AG04450 (cell line): ENCODE measurements around the gene TUBA3E. TPM values are rescaled to one million over a fixed set of nuclear protein-coding genes. Genes with fewer than 3 reads are reported as not detected.
"Not testable (repeated sequence)": the region's sequence is repeated elsewhere in the genome, so short reads cannot be mapped to it uniquely, and the experiment has no call there.

Source experiments
- CTCF ChIA-PET: fragments of 300-600, 350-600 bp; formaldehyde crosslinking; extraction: SDS; loops from one replicate; lab custom pipeline; 2022; ENCODE audit warnings: antibody characterized with exemption, inconsistent platforms; lab: Charles Lee
- POLR2A ChIA-PET: fragments of 350-600 bp; formaldehyde crosslinking; extraction: SDS; loops from one replicate; lab custom pipeline; 2021; ENCODE audit warnings: antibody characterized with exemption, inconsistent platforms; lab: Yijun Ruan, JAX
- DNase-seq: peaks from one replicate; pipeline ENCODE4 v3.0.0-alpha.2; 2011; ENCODE audit warnings: low read depth, low spot score
- H3K27ac ChIP-seq: one replicate; pipeline ENCODE4 v1.5.1; 2012; ENCODE audit warnings: low read depth, low read length, control low read depth
- H3K27me3 ChIP-seq: one replicate; pipeline ENCODE4 v1.6.0; 2012; ENCODE audit warnings: low read length; ENCODE audit not compliant: control insufficient read depth, insufficient read depth
- H3K4me3 ChIP-seq: 2 replicates; pipeline ENCODE4 v1.5.1; 2011; ENCODE audit warnings: mild to moderate bottlenecking, low read depth, low read length, control low read depth
- H3K9me3 ChIP-seq: 2 replicates; pipeline ENCODE4 v1.5.1; 2012; ENCODE audit warnings: low read length; ENCODE audit not compliant: control insufficient read depth, insufficient read depth
- polyA minus RNA-seq: library from RNA; depleted of rRNA, polyadenylated mRNA; stranded (reverse); fragments of >200 nt; gene quantifications from 2 replicates; pipeline ENCODE4 v1.2.3, GENCODE V29; 2011; rRNA and poly(A)+ RNA removed
- polyA plus RNA-seq: library from polyadenylated mRNA; depleted of rRNA; stranded (reverse); fragments of >200 nt; gene quantifications from 2 replicates; pipeline ENCODE4 v1.2.3, GENCODE V29; 2011; rRNA removed
- TF ChIP-seq, protein P1 (sequence below): IDR thresholded peaks from 2 replicates; pipeline ENCODE4 v1.5.1; 2011; ENCODE audit warnings: low read depth, low read length, control low read depth, inconsistent platforms

Gene TUBA3E
- polyA plus RNA-seq (not detected in 2 replicates), polyA minus RNA-seq (not detected in 2 replicates)

DNA sequence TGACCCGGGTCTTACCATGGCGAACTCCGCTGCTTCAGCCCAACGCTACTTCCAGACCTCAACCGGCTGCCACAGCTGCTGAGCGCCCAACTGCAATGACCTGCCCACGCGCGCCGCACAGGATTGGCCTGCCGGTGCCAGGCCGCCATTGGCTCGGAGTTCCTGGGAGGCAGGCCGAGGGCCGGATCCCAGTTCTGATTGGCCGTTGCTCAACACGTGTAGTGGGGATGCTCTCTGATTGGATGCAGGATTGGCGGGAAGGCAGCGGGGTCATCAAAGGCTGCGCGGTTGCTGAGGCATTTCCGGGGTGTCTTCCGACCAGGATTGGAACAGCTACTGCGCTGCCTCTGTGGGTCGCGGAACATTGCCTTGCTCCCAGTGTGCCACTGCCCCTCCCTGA, at the start of gene TUBA3E:
Gene TUBA3E (minus strand): TSS at position 97 of the 400 bp plus-strand sequence. CDS start 79 bp downstream, at position 18.
- ChIA-PET CTCF (no interaction called here), POLR2A (no interaction called here)
- Histone ChIP-seq H3K9me3 (no peaks in the 10 kb centered on the region; the same call in 1 of the 2 replicates), H3K4me3 (no peak within 1 kb of the TSS), H3K27me3 (no peaks in the 10 kb centered on the region), H3K27ac (no peak within 1 kb of the TSS)
- no peak for DNase-seq
- TF ChIP-seq, protein P1, sequence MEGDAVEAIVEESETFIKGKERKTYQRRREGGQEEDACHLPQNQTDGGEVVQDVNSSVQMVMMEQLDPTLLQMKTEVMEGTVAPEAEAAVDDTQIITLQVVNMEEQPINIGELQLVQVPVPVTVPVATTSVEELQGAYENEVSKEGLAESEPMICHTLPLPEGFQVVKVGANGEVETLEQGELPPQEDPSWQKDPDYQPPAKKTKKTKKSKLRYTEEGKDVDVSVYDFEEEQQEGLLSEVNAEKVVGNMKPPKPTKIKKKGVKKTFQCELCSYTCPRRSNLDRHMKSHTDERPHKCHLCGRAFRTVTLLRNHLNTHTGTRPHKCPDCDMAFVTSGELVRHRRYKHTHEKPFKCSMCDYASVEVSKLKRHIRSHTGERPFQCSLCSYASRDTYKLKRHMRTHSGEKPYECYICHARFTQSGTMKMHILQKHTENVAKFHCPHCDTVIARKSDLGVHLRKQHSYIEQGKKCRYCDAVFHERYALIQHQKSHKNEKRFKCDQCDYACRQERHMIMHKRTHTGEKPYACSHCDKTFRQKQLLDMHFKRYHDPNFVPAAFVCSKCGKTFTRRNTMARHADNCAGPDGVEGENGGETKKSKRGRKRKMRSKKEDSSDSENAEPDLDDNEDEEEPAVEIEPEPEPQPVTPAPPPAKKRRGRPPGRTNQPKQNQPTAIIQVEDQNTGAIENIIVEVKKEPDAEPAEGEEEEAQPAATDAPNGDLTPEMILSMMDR: no peak

DNA sequence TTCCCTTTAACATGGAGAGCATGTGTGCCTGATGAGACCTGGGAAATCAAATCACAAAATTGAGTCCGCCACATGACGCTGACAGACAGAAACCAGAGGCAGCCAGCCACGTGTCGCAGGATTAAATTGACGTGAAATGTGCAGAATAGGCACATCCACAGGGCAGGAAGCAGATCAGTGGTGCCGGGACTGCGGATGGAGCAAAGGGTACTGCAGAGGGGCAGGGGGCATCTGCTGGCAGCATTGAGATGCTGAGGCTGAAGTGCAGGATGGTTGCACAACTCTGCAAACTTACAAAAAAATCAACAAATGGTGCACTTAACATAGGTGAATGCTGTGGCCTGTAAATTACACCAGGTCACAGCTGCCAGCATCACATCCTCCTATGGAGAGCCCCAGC, 48.2 kb upstream of the TUBA3E start:
- peaks cover 4% of the 10 kb centered on the region for H3K27me3 ChIP-seq
- H3K4me3 ChIP-seq: no peak overlapping the region
- no peak overlapping the region for H3K27ac ChIP-seq
- CTCF ChIA-PET: no interaction called here
- DNase-seq: no peak
- TF ChIP-seq, protein P1: no peak
- H3K9me3 ChIP-seq: no peaks in the 10 kb centered on the region
- POLR2A ChIA-PET: no interaction called here

DNA sequence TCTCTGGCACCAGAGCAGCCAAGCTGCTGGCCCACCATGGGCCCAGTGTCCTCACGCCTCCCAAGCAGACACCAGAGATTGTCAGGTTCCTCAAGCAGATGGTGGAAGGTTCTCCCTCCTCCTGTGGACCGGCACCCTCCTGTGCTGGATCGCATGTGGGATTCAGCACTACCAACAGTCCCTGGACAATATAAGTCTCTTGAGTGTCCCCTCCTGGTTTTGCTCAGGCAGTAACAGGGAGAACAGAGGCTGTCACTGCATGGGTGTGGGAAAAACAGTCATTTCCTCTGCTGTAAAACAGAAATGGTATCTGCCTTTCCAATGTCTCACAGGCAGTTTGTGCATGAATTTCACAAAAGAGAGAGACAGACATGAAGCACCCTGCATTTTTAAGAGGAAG, 47.7 kb upstream of the TUBA3E start:
- TF ChIP-seq, protein P1: no peak
- DNase-seq: no peak
- ChIA-PET POLR2A (no interaction called here), CTCF (no interaction called here)
- Histone ChIP-seq H3K27ac (no peak overlapping the region), H3K9me3 (no peaks in the 10 kb centered on the region), H3K27me3 (peaks cover 4% of the 10 kb centered on the region), H3K4me3 (no peak overlapping the region)

GRCh38 chr2:130243359-130243758, 45.1 kb upstream of the TUBA3E start:
- Histone ChIP-seq H3K27me3 (peaks cover 4% of the 10 kb centered on the region), H3K9me3 (no peaks in the 10 kb centered on the region), H3K27ac (no peak overlapping the region), H3K4me3 (no peak overlapping the region)
- ChIA-PET POLR2A (no interaction called here), CTCF (no interaction called here)
- TF ChIP-seq, protein P1: no peak
- no peak for DNase-seq

DNA sequence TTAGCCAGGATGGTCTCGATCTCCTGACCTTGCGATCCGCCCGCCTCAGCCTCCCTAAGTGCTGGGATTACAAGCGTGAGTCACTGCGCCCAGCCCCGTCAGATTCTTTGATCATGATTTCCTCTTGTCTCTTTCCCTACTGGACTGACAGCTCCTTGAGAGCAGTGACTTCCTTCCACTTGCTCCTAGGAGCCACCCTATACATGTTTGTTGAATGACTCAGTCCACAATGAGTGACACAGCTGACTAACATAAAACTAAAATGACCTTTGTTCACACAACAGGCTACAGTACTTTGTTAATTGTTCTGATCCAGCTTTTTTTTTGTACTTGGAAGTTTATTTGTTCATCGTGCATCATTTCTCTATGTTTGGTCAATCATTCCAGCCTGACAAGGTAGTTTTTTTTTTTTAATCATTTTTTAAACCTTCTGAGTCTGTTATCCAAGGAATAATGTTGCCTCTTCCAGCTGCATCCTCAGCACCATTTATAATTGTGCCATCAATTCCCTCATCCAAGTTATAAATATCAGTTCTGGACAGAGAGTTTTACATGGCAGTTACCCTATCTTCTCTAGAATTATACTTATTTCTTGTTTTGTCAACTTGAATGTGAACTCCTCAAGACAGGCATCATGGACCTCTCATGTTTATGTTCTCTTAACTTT, 42.9 kb upstream of the TUBA3E start:
- no peak for DNase-seq
- Histone ChIP-seq H3K27ac (no peak overlapping the region), H3K27me3 (no peaks in the 10 kb centered on the region), H3K4me3 (no peak overlapping the region), H3K9me3 (no peaks in the 10 kb centered on the region)
- TF ChIP-seq, protein P1: no peak
- ChIA-PET POLR2A (no interaction called here), CTCF (no interaction called here)

DNA sequence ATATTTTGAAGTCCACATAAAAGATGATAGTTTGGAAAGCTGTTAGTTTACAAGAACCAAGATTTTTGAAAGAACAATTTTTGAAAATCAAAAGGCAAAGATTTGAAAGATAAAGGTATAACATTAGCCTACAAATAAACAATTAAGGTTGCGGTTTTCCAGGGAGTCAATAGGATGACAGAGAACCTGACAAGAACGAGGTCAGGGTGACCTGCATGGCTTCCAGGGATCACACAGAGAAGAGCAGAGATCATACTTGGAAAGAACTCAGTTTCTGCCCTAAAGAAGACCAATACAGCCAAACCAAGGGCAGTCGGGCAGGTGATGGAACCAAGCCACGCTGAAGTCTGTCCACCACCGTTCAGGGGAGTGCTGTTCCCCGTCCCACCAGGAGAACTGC, 41.3 kb upstream of the TUBA3E start:
- POLR2A ChIA-PET, H3K4me3 ChIP-seq, H3K9me3 ChIP-seq, H3K27me3 ChIP-seq, H3K27ac ChIP-seq, CTCF ChIA-PET, DNase-seq: not testable (repeated sequence)

DNA sequence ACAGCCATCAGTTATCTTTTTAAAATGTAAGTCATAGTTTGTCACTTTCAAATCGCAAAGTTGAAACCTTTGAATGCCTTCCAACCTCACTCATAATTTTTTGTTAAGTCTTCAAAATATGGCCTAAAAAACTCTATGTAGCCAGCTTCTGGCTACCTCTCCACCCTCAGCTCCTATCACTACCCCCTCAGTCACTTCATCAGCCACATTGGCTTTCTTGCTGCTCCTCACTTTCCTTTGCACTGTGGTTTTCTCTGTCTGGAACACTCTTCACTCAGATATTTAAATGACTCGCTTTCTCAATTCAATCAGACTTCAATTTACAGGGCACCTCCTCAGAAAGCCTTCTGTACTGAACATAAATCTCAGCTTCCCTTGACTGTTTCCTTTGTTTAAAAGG, 34.8 kb upstream of the TUBA3E start:
- CTCF ChIA-PET, H3K4me3 ChIP-seq, DNase-seq, H3K27me3 ChIP-seq, H3K9me3 ChIP-seq, H3K27ac ChIP-seq, POLR2A ChIA-PET: not testable (repeated sequence)
